Measurements from ENCODE around the gene RAB5IF. TPM values are rescaled to one million over a fixed set of nuclear protein-coding genes. Genes with fewer than 3 reads are reported as not detected.

RAB5IF gene
- total and polyA plus RNA-seq, 2 of the 13 experiments (the other 11 are each of a cell fraction or from before 2014, with no cell fraction given) = 261 to 305 TPM

DNA sequence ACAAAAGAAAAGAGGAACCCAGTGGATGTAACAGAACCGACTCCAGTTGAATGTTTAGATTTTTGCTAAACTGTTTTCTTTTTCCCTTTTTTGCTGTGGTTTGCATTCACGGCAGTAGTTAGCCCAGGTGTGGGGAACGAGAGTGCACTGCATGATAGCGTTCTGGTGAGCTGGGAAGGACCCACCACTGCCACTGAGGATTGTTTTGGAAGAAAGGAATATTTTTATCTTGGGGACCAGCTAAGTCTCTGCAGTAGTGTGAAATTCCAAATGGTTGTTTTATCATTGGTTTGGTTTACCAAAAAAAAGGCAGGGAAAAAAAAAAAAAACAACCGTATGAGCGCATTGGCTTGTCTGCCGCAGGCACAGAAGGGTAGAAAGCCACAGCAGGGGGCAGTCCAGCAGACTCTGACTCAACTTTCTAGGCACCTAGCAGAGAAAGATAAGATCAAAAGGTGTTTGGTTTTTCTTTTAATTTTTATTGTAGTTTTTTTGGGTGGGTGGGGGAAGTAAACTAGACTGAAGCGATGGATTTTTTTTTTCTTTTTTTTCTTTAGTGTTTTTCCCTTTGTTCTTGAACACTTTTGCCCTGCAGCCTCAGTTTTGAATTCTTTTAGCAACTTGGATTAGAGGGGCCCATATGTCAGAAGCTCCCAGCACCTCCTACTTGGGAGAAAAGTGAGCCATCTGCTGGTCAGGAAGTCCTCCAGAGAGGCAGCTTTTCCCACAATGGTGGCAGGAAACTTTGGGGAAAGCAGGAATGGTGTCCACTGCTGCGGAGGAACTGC lies 13.5 kb upstream of the RAB5IF start:
- POLR2A ChIA-PET = interaction anchor here (0.7 to 5.7 kb wide), 7 partner anchors 9 to 131 kb away, joined by 3 to 38 read pairs (median 3); partner anchors contain the start of genes RAB5IF and TGIF2
- FAIRE-seq = peak; percentile 81
- DNase-seq (ENCODE audit: low spot score) = peak; percentile 73
- TF ChIP-seq KAT8 (CRISPR knock-in tag; IDR thresholded peaks at IDR 0.05) (peak; percentile 52; the same call in 1 of the 2 replicates), NCOA2 (CRISPR knock-in tag; IDR thresholded peaks at IDR 0.05) (peak; percentile 23; the same call in 1 of the 2 replicates), ZNF761 (CRISPR knock-in tag; conservative IDR thresholded peaks at IDR 0.05) (no peak), RBM22 (optimal IDR thresholded peaks at IDR 0.05; ENCODE audit: low read length) (peak; percentile 80), PHF8 (CRISPR knock-in tag; IDR thresholded peaks at IDR 0.05) (0 out of 2 replicates have a peak, but pooled peaks have one; percentile 36), ZNF605 (CRISPR knock-in tag; IDR thresholded peaks at IDR 0.05) (0 out of 2 replicates have a peak, but pooled peaks have one; percentile 32), ZNF335 (CRISPR knock-in tag; IDR thresholded peaks at IDR 0.05) (0 out of 2 replicates have a peak, but pooled peaks have one; percentile 12), RFX1 (IDR thresholded peaks at IDR 0.05) (no peak), ZNF644 (CRISPR knock-in tag; IDR thresholded peaks at IDR 0.05; ENCODE audit: low read depth) (peak; percentile 39; the same call in 1 of the 2 replicates), THAP11 (CRISPR knock-in tag; IDR thresholded peaks at IDR 0.05) (0 out of 2 replicates have a peak, but pooled peaks have one; percentile 26), ETV5 (CRISPR knock-in tag; IDR thresholded peaks at IDR 0.05; ENCODE audit: borderline replicate concordance) (peak; percentile 9; the same call in 1 of the 2 replicates)
- TF ChIP-seq, protein P1, sequence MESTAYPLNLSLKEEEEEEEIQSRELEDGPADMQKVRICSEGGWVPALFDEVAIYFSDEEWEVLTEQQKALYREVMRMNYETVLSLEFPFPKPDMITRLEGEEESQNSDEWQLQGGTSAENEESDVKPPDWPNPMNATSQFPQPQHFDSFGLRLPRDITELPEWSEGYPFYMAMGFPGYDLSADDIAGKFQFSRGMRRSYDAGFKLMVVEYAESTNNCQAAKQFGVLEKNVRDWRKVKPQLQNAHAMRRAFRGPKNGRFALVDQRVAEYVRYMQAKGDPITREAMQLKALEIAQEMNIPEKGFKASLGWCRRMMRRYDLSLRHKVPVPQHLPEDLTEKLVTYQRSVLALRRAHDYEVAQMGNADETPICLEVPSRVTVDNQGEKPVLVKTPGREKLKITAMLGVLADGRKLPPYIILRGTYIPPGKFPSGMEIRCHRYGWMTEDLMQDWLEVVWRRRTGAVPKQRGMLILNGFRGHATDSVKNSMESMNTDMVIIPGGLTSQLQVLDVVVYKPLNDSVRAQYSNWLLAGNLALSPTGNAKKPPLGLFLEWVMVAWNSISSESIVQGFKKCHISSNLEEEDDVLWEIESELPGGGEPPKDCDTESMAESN (CRISPR knock-in tag; conservative IDR thresholded peaks at IDR 0.05) = no peak
- TF ChIP-seq, protein P2, sequence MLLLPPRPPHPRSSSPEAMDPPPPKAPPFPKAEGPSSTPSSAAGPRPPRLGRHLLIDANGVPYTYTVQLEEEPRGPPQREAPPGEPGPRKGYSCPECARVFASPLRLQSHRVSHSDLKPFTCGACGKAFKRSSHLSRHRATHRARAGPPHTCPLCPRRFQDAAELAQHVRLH (CRISPR knock-in tag; IDR thresholded peaks at IDR 0.05; ENCODE audit: borderline replicate concordance, low read depth) = peak; percentile 39; the same call in 1 of the 2 replicates
- TF ChIP-seq, protein P3, sequence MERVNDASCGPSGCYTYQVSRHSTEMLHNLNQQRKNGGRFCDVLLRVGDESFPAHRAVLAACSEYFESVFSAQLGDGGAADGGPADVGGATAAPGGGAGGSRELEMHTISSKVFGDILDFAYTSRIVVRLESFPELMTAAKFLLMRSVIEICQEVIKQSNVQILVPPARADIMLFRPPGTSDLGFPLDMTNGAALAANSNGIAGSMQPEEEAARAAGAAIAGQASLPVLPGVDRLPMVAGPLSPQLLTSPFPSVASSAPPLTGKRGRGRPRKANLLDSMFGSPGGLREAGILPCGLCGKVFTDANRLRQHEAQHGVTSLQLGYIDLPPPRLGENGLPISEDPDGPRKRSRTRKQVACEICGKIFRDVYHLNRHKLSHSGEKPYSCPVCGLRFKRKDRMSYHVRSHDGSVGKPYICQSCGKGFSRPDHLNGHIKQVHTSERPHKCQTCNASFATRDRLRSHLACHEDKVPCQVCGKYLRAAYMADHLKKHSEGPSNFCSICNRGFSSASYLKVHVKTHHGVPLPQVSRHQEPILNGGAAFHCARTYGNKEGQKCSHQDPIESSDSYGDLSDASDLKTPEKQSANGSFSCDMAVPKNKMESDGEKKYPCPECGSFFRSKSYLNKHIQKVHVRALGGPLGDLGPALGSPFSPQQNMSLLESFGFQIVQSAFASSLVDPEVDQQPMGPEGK (CRISPR knock-in tag; IDR thresholded peaks at IDR 0.05) = 0 out of 2 replicates have a peak, but pooled peaks have one; percentile 20
- TF ChIP-seq, protein P4, sequence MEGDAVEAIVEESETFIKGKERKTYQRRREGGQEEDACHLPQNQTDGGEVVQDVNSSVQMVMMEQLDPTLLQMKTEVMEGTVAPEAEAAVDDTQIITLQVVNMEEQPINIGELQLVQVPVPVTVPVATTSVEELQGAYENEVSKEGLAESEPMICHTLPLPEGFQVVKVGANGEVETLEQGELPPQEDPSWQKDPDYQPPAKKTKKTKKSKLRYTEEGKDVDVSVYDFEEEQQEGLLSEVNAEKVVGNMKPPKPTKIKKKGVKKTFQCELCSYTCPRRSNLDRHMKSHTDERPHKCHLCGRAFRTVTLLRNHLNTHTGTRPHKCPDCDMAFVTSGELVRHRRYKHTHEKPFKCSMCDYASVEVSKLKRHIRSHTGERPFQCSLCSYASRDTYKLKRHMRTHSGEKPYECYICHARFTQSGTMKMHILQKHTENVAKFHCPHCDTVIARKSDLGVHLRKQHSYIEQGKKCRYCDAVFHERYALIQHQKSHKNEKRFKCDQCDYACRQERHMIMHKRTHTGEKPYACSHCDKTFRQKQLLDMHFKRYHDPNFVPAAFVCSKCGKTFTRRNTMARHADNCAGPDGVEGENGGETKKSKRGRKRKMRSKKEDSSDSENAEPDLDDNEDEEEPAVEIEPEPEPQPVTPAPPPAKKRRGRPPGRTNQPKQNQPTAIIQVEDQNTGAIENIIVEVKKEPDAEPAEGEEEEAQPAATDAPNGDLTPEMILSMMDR (CRISPR knock-in tag; IDR thresholded peaks at IDR 0.05) = peak; percentile 79

More for the DNA sequence above, 13.5 kb upstream of the RAB5IF start:
- no peaks in the 10 kb centered on the region for H4K20me1 ChIP-seq (ENCODE audit: insufficient read depth, low read length)
- CTCF ChIA-PET (ENCODE audit: low intra/inter-chr PET ratio, low total read pairs) = interaction anchor here (1.3 to 2.2 kb wide), 4 partner anchors 13 to 49 kb away, joined by 3 to 40 read pairs (median 8); partner anchors contain the start of gene RAB5IF
- no TSS peak for BruUV-seq (replicated peaks)
- H3K36me3 ChIP-seq (replicated peaks in 1 of 2; ENCODE audit: control insufficient read depth in 1 of 2, insufficient read depth in 2 of 2, low read length in 2 of 2) = peaks cover 21 to 31% of the 10 kb centered on the region in 2 experiments
- H3K4me2 ChIP-seq (ENCODE audit: low read depth, low read length) = no peak overlapping the region
- H3K79me2 ChIP-seq (ENCODE audit: insufficient read depth, low read length) = no peaks in the 10 kb centered on the region
- H3K9me3 ChIP-seq (ENCODE audit: low read length) = no peaks in the 10 kb centered on the region
- in situ Hi-C loops (cut with HindIII; ENCODE audit: extremely low pct_ligation_motif_present, low pct_unique_long_range_greater_than_20kb) (loop anchor here (5.0 kb wide), 1 partner anchor 35 kb away; no protein-coding TSS in a partner anchor), intact Hi-C loops (cut with micrococcal nuclease; ENCODE audit: unreplicated experiment) (loop anchor here (1.0 kb wide), 2 partner anchors 17 to 36 kb away; no protein-coding TSS in a partner anchor)
- no peak overlapping the region for H3K27ac ChIP-seq (ENCODE audit: extremely low read length, insufficient read depth, low read length)
- no peak overlapping the region for H2AFZ ChIP-seq (ENCODE audit: low read length)
- no peaks in the 10 kb centered on the region for H3K4me1 ChIP-seq (ENCODE audit: insufficient read depth, low read length)
- 94% methylated on average over 9 of the region's 9 CpGs for WGBS (ENCODE audit: low lambda C conversion rate)
- H3K9ac ChIP-seq (ENCODE audit: insufficient read depth, low read depth, low read length) = no peak overlapping the region
- ATAC-seq = peak; percentile 57
- H3K27me3 ChIP-seq (ENCODE audit: control insufficient read depth in 1 of 2, insufficient read depth in 2 of 2, low read length in 2 of 2) = no peaks in the 10 kb centered on the region
- H3K4me3 ChIP-seq (replicated peaks in 1 of 3; ENCODE audit: insufficient read depth in 1 of 3, low read depth in 2 of 3, low read length in 3 of 3) = no peak overlapping the region

All from HepG2 (cell line).